ENCODE data around the gene RC3H2. TPM values are rescaled to one million over a fixed set of nuclear protein-coding genes. Genes with fewer than 3 reads are reported as not detected.

Gene RC3H2
- polyA plus RNA-seq, 10 donors, result 24.2 to 34.4 (median 30.8) TPM

DNA sequence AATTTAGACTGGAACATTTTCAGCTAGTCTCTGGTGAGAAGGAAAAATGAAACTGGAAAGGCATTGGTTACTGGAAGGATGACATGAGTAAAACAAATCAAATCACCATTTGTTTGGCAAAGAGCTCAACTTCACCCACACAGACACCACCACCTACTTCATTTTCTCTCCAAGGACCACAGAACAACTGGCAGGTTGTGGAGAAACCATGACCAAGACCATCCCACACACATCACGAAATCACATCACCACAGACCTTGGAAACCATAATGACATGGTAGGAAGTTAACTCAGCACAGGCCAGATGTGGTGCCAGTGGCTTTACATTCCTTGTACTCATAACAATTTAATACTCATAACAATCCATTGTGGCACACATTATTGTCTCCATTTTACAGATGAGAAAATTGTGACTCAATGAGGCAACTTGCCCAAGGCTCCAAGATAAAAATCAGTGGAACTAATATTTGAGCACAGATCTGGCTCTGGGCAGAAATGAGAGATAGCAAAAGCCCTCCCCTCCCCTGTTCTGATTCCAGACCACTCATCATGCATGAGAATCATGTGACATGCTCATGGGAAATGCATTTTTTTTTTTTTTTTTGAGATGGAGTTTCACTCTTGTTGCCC is 97.8 kb downstream of the RC3H2 start:
- no peak for DNase-seq

DNA sequence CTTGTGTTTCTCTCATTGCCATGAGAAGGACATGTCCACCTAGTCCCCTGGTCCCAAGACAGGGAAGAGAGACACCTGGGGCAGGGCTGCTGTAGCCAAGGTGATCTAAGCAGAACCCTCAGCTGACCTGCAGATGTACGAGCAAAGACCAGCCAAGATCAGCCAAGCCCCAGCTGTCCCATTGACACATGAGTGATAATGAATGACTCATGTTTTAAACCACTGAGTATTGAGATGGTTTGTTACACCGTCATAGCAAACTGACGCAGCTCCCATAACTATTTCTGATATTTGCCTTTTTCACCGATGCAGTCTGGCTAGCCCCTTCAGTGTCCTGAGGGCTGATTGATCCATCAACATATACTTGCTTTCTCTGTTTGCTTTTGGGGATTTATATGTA is 98.5 kb downstream of the RC3H2 start:
- no peak for DNase-seq

DNA sequence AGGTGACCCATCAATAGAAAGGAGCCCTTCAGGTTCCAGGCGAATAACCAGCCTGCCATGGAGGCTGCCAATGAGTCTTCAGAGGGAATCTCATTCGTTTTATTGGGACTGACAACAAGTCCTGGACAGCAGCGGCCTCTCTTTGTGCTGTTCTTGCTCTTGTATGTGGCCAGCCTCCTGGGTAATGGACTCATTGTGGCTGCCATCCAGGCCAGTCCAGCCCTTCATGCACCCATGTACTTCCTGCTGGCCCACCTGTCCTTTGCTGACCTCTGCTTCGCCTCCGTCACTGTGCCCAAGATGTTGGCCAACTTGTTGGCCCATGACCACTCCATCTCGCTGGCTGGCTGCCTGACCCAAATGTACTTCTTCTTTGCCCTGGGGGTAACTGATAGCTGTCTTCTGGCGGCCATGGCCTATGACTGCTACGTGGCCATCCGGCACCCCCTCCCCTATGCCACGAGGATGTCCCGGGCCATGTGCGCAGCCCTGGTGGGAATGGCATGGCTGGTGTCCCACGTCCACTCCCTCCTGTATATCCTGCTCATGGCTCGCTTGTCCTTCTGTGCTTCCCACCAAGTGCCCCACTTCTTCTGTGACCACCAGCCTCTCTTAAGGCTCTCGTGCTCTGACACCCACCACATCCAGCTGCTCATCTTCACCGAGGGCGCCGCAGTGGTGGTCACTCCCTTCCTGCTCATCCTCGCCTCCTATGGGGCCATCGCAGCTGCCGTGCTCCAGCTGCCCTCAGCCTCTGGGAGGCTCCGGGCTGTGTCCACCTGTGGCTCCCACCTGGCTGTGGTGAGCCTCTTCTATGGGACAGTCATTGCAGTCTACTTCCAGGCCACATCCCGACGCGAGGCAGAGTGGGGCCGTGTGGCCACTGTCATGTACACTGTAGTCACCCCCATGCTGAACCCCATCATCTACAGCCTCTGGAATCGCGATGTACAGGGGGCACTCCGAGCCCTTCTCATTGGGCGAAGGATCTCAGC is 104.8 kb downstream of the RC3H2 start, which contains the start of gene OR1K1:
OR1K1 (plus strand) TSS at position 58 of the 995 bp plus-strand sequence; CDS start at position 58, 0 bp downstream.
- no peak for DNase-seq

DNA sequence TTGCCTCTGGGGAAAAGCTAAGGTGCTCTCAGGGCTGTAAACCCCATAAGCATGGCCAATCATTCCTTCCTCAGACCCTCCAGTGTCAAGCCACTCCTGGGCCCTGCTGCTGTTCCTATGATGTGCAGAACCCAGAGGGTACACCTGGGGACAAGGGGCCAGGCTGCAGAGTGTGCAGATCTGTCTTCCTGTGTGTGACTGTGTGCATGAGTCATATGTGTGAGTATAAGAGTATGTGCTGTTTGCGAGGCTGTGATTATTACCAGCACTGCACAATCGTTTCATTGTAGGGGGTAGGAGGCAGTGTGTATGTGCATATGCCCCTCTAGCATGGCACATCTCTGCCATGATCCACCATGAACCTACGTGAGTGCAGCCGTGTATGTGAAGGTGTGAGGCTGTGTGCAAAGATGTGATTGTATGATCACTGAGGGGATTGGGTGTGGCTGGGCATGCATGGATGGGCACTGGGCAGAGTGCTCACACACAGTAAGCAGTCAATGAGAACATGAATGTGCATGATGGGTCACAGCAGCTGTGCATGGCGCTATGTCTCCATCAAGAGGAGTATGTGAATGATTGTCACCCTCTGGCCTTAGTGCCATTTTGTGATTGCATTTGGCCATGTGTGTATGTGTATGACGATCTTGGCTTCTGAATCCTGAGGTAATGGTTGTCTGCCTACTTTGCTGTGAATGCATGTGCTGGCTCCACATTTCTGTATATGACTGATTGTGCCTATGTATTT is 107.7 kb downstream of the RC3H2 start:
- DNase-seq, result no peak

Other genes starting within 250 kb of the RC3H2 start
- not detected for gene OR1B1, start 247.7 kb downstream of the RC3H2 start, polyA plus RNA-seq (ENCODE audit: insufficient read length in 10 of 10)
- not detected for gene OR1L1, start 243.6 kb downstream of the RC3H2 start, polyA plus RNA-seq (ENCODE audit: insufficient read length in 10 of 10)
- gene OR1L3, start 230.2 kb downstream of the RC3H2 start, polyA plus RNA-seq (ENCODE audit: insufficient read length in 10 of 10), result not detected
- not detected for gene OR1L4, start 181.4 kb downstream of the RC3H2 start, polyA plus RNA-seq (ENCODE audit: insufficient read length in 10 of 10)
- not detected for gene OR1L6, start 163.1 kb downstream of the RC3H2 start, polyA plus RNA-seq (ENCODE audit: insufficient read length in 10 of 10)
- not detected for gene OR5C1, start 116.4 kb downstream of the RC3H2 start, polyA plus RNA-seq (ENCODE audit: insufficient read length in 10 of 10)
- gene OR1K1, start 105.2 kb downstream of the RC3H2 start, polyA plus RNA-seq (ENCODE audit: insufficient read length in 10 of 10), result not detected
- gene PDCL, start 76.8 kb downstream of the RC3H2 start, polyA plus RNA-seq (ENCODE audit: insufficient read length in 10 of 10), result 10 to 100 TPM; 17.0 to 25.3 (median 19.4) TPM
- gene ZBTB6, start 8.0 kb upstream of the RC3H2 start, polyA plus RNA-seq (ENCODE audit: insufficient read length in 10 of 10), result 10 to 100 TPM in 9 of 10 donors, 1 to 10 TPM in 1; 9.1 to 13.7 (median 10.8) TPM
- gene ZBTB26, start 26.2 kb upstream of the RC3H2 start, polyA plus RNA-seq (ENCODE audit: insufficient read length in 10 of 10), result 10 to 100 TPM in 3 of 10 donors, 1 to 10 TPM in 7; 6.5 to 10.4 (median 9.0) TPM
- gene RABGAP1, start 35.7 kb upstream of the RC3H2 start, polyA plus RNA-seq (ENCODE audit: insufficient read length in 10 of 10), result 10 to 100 TPM; 25.5 to 41.1 (median 35.0) TPM
- gene GPR21, start 128.3 kb upstream of the RC3H2 start, polyA plus RNA-seq (ENCODE audit: insufficient read length in 10 of 10), result under 1 TPM in 5 of 10 donors, not detected in 5; 0.20 to 0.48 (median 0.37) TPM

Measured in muscle of back (tissue), 11 donors.